Activated CD8-positive, alpha-beta memory T cell treated with anti-CD3 and anti-CD28 coated beads, Interleukin-2, amount 50 U/mL, for 24 hours (primary cell): ENCODE data around the gene CDCA8.

ENCODE experiments used
- DNase-seq: peaks from one replicate; pipeline ENCODE4 v3.0.0-alpha.2; 2020; ENCODE audit errors: extremely low read depth

The CDCA8 gene

DNA sequence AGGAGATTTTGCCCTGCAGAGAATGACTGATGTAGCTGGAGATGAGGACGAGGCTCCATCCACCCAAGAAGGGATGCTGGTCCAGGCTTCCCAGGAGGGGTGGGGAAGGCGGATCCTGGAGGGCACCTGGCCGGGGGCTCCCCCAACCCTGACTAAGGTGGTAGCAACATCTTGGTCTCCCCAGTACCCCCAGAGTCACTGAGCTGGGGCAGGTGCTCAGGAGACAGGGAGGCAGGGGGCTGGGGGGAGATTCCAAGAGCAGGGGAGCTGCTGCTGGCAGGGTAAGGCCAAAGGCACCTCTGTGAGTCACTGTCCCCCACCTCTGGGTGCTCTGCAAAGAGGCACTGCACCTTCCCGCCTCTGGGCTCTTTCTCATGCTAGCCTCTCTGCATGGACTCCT lies 24.0 kb downstream of the CDCA8 start:
- DNase-seq, result no peak

DNA sequence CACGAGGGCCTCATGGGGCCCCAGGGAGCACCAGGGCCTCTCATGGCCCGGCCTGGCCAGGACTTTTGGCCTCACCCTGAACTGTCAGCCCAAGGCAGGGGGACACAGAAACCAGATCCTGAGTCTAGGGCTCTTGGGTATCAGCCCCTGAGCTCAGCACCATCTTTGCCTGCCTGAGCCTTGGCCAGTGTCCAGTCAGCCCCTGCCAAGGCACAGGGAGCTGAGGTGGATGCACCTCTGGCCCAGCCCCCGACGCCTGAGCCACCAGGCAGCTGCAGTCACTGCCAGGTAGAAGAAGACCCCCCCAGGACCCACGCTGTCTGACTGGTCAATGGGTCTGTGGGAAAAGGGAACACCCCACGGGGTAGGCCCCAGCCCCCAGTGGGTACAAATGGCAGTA lies 25.3 kb downstream of the CDCA8 start:
- no peak for DNase-seq

DNA sequence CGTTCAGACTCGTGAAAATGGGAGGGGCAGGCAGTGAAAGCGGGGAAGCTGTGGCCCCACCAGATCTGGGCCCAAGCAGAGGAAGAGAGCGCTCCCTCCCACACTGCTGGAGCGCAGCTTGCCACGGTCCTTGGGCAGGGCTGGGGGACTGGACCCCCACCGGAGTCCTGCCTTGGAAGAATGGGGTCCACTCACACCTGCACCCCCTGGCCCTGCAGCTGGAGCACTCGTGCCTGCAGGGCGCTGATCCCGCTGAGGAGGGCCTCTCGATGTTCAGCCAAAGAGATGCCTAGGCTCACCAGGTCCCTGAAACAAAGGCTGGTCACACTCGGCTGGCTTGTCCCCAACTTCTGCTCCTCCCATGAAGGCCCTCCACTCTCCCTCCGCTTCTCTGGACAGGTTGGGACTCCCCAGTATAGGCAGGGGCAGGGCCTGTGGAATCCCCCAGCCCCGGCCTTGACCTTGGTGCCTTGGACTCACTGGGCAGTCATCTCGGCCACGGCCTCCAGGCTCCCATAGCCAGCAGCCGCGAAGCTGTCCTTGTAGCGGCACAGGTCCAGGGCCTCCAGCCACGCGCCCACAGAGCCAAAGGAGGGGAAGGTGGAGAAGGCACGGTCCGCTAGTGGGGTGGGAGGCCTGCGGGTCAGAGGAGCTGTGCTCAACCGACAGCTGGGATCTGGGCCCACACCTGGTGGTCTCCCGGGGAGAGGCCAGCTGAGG lies 26.0 kb downstream of the CDCA8 start:
- no peak for DNase-seq

DNA sequence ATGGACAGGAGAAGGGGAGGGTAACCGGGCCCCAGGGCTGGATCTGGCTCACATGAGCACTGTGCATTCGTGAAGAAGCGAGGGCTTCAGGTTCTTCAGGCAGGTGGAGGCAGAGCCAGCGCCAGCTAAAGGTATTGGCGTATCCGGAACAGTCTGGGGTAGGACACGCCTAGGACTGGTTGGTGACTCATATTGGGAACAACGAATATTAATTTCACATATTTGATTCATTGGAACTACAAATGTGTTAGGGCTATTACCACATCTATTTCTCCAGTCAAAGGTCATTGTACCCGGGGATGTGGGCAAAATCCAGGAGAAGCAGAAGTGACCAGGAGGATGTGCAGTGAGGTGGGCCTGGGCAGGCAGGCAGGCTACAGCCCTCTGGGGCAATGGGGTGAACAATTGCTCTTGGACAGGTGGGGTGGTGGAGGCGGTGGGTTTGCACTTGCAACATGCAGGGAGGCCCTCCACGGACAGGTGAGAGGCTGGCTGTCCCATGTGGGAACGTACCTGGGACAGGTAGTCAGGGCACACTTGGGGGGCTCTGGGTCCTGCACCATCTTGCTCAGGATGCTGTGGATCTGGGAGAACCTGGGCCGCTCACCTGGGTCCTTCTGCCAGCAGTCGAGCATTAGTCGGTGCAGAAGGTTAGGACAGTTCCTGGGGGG lies 26.7 kb downstream of the CDCA8 start:
- no peak for DNase-seq

DNA sequence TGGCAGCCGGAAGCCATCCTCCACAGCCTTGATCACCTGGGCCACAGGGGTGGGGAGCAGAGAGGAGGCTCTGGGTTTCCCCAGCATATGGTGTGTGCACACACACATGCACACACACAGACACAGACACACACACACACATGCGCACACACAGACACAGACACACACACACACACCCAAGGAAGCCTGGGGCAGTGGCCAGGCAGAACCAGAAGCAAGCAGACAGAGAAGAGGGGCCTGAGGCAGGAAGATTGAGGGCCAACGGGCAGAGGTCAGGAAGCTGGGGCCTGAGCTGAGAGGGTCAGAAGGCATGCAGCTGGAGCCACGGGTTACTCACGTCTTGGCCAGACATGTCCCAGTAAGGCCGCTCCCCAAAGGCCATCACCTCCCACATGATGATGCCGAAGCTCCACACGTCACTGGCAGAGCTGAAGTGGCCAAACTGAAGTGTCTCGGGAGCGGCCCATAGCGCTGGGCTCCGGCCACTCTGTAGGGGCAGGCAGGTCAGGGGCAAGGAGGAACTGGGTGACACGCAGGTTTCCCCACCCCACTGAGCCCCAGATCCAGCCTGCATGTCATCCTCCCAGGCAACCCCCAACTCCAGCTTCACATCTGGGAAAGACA lies 27.4 kb downstream of the CDCA8 start:
- DNase-seq, result no peak

DNA sequence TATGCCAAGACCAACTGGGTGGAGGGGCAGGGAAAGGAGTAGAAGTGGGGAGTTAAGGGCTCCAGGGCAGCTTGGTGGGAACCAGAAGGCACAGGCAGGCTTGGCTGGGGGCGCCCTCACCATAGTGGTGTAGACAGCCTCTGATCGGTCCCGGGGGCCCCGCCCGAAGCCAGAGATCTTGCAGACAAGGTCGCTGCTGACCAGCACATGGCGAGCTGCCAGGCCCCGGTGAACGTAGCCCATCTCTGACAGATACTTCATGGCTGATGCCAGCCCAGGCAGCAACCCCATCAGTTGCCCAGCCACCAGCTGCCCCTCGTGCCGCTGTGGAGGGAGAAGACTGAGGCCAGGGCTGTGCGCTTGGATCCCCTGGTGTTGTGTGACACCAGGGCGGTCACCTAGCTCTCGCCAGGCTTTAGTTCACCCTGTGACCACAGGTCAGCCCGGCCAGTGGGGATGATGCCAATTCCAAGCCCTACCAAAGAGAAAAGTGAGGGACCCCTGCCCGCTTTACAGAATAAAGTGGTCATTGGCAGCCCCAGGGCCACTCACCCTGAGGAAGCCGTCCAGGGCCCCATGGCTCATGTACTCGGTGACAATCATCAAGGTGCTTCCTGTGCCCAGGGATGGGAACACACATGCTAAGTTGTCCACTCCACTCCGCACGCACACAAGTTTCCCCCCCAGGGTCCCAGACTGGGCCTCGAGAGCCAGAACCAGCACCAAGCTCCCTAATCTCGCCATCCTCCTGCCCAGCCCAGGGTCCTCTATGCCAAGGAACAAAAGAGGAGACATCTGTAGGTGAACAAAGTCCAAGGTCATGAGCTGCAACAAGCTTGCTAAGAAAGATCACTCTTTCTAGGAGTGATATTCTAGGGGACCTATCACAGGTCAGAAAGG lies 28.2 kb downstream of the CDCA8 start:
- no peak for DNase-seq

DNA sequence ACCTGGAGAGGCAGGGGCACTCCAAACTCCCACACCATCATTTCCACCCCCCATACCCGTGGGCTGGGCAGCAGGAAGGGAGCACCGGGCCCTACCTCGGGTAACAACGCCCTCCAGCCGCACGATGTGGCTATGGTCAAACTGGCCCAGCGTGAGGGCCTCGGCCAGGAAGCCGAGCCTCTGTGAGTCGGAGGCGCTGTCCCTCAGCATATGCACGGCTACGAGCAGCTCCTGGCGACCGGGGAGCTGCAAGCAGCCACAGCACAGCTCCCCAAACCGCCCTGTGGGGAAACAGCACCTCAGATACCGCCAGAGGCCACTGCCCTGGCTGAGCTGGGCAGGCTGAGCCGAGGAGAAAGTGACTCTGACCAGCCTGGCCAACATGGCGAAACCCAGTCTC lies 29.2 kb downstream of the CDCA8 start:
- no peak for DNase-seq

DNA sequence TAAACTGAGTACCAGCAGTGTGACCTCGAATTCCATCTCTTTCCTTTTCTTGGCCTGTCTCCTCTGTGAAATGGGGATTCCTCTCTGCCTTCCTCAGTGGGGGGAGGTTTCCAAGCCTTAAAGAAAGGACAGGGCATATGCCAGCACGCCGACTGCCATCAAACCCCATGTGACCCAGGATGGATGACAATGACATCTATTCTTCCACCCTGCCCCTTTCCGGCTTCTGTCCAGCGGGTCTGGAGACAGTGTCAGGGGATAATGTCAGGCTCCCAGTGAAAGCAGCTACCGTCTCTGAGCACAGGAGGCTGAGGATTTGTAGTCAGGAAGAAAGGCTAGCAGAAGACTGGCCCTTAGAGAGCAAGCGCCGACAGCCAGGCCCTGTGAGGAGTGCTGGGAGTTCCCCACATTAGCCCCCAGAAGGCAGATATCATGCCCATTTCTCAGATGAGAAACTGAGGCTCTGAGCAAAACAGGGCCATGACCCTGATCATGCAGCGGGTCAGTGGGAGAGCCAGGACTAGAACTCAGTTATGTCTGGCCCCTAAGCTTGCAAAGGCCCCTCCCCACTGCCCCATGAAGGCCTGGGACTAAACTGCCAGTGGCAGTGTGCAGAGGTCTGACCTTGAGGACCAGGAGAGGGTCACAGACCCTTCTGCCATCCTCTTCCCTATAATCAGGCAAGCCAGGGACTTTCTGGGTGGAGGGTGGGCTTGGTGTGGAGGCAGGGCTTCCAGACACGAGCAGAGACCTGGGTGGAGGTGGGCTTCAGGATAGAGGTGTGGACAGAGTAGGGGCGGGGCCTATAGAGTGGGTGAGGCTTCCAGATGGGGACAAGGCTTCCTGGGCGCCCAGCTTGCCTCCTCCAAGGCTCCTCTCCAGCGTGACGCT lies 30.1 kb downstream of the CDCA8 start:
- DNase-seq, result no peak

DNA sequence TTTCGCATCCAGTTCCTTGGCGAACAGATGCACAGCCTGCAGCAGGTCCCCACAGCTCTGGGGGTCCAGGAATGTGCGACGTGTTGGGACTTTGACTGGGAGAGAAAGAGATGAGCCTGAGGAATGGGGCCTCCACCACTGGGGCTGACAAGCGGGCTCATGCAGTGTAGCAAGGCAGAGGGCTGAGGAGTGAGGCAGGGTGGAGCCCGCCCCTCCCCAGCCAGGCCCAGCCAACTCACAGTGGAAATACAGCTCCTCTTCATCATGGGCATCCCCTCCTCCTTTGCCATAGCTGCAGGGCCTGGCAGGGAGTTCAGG lies 30.7 kb downstream of the CDCA8 start:
- no peak for DNase-seq

DNA sequence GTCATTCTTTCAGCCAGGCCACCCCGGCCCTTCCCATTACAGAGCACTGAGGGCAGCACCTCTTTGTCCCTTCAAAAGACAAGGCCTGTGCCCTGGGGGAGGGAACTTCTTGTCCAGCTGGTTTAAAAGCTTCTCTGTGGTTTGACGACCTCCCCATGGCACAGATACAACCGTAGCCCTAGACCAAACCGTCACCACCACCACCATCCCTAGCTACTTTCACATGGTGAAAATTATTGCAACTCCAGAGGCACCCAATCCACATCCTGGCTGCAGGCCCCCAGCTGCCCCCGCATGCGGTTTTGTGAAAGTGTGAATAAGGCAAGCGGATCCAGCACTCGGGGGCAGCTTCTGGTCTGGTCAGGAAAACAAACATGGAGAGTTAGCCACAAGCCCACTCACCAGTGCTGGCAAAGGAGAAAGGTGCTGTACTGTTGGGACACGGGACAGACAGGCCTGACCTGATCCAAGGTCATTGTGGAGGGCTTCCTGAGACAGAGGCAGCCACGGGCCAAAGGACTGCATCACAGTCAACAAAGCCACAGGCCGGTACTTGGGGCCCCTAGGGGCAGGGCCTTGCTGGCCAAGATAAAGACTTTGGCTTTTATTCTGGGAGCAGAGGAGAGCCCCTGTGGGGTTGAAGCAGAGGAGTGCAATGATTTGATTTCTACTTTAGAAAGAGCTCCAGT lies 31.2 kb downstream of the CDCA8 start:
- no peak for DNase-seq

DNA sequence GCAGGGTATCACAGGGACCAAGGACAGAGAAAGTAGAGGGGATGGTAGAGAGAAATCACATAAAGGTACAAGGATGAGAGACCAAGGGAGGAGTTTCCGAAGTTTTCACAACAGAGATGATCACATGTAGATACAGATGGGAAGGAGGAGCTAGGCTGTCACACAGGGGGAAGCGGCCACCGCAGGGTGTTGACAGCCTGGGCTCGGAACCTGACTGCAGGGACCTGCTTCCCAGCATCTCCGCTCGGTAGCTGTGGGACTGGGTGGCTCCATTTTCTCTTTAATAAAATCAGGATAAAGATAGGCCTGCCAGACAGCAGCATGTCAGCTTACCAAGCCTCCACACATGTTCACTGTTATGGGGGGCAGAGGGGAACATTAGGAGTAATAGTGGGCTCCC lies 32.3 kb downstream of the CDCA8 start:
- DNase-seq, result no peak

DNA sequence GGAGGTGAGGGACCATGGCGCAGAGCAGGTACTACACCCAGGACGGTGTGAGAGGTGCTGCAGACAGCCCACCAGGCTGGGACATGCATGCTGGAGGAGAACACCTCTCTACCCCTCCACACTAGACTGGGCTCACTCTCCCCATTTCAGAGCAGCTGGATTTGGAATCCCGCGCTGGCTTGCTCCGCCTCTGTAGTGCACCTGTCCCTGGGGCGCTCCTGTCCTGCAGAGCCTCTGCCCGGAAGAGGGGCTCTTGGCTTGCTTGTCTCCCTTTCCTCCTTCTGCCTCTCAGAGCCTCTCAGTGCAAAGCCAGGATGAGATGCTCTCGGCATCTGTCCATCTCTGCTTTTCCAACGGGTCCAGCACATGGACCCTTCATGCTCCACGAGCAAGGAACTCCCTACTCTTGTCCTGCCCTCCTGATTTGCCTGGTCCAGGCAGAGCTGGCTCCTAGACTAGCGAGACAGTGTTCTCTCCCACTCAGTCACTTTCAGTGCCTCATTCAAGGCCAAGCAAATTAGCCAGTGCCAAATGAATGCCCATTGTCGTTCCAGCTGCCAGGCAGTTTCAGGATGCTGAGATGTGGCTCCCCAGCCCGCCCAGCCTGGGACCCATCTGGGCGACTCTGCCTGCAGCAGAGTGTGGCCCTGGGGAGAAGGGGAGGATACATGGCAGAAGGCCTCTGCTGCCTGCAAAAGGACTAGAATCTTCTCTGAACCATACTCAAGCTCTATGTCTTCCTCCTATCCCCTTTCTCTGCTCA lies 33.7 kb downstream of the CDCA8 start:
- no peak for DNase-seq

DNA sequence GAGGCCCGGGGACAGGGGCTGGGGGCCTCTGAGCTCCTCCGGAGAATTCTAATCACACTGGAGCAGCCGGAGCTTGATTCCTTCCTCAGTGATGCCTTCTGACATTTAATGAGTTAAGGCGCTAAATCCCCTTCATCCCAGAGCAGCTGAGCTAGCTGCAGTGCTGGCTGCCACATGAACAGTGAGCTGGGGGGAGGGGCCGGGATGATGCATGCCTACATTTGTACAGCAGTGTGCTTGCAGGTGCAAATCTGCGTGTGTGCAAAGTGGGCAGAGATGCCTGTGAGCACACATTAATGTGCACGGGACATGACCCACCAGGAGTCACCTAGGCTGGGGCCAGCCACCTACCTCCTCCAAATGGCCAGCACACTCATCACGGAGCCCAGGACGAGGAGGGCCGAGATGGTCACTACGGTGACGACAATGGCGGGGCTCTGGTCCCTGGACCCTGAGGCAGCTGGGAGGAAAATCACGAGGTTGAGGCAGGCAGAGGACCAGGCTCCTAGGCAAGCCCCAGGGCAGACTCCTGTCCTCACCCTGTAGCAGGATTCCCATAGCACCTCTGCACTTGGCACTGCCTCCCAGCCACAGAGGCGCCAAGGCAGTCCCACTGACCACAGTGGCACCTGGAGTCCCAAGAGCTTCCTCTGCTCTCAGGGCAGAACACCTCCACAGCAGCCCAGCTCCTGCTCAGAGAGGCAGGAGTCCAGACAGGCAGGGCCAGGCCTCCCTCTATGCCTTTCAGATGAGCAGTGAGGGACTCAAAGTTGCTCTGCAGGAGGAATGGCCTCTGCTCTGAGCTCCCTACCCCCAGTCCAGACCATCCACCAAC lies 34.7 kb downstream of the CDCA8 start:
- no peak for DNase-seq

DNA sequence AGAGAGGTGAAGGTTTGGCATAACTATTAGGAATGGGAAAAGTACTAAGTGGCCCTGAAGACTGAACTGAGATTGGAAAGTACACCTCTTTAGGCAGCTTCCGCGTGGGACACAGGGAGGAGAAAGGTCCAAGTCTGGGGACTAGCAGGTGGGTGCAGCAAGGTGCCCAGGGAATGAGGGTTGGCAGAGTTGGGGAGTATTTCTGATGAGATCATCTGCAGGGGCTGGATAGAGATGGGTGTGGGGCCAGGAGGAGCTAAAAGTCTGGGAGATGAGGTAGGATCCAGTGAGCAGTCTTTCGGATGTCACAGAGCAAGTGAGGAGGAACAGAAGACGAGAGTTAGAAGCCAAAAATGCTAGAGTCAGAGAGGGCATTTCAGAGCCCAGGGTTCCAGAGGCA lies 36.1 kb downstream of the CDCA8 start:
- DNase-seq, result no peak

DNA sequence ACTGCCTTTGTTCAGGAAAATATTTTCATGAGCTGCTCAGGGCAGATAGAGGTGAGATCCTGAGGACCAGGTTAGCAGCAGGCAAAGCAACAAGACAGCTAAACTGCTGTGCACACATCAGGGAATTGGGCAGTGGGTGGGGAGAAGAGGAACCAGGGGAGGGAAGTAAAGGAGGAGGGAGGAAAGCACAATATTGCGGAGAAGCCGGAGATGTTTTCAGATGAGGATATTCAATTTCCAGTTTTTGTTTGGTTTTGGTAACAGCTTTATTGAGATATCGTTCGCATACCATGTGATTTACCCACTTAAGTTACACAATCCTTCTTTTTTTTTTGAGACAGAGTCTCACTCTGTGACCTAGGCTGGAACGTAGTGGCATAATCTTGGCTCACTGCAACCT lies 38.1 kb downstream of the CDCA8 start:
- no peak for DNase-seq

DNA sequence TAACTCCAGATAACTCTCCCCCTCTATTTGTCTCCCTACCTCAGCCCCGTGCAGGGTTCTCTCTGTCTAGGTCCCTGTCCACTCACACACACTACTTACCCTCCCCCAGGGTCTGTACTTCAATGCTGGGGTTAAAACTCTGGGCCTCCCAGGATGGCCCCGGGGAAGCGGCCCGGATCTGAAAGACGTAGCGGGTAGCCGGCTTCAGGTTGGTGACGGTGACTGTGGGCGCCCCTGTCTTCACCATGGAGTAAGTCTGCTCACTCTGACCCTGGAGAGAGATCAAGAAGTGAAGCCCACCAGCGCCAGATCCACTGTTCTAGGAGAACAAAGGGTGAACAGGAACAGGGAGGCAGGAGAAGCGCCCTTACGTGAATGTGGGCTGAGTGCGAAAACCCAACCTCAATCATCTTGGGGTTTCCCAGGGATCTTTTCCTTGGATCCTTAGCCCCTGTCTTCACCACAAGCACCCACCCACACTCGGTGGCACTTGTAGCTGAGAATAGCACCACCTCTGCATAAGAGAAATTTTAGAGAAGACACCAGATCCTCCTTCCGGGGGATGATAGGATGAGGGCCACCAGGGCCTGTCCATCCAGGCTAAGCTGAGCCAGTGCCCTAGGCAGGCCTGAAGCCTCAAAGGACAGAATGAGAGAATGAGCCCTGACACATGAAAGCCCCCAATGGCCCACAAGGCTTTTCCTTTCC lies 39.1 kb downstream of the CDCA8 start:
- no peak for DNase-seq

DNA sequence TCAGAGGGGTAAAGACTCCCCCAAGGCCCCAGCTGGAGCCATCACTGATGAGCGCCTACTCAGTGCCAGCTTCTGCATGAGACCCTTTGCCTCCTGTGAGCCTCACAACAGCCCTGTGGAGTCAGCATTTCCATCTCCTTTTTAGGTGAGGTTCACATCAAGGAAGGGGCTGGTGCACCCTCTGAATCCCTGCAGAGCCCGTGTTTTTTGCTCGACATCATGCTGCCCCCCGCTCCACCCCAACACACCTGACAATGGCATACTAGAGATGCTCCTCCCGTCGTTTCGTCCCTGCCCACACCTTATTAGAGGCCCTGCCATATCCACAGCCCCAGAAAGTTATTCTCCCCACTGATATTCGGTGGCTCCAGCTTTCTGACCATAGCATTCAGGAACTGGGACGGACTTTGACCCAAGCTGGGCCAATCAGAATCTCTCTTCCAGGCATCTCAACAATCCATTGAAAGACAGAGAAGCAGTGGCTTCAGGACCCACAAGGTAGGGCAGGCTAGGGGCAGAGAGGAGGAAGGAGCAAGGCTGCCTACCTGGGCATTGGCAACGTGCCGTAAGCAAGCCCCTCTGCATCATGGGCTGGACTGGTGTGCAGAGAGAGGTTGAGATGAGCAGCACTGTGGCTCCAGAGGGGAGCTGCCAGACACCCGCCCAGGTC lies 39.9 kb downstream of the CDCA8 start:
- DNase-seq, result no peak
